HepG2 (cell line): Measurements from ENCODE around the gene IBTK. TPM values are rescaled to one million over a fixed set of nuclear protein-coding genes. Genes with fewer than 3 reads are reported as not detected.
A peak's percentile ranks its signal among the peaks of the same experiment; 100 is the strongest.

Experiments used
- ATAC-seq: fragments of 200-7000 bp; cut with Tn5 transposase; 3 replicates; pipeline ENCODE4 v1.9.1; 2020; ENCODE audit warnings: mild to moderate bottlenecking, moderate library complexity
- Bru-seq: library from RNA; stranded (reverse); fragments of 400-500 nt; gene quantifications from one replicate; lab custom pipeline; 2021; lab: Mats Ljungman, UMichigan
- BruChase-seq, 2 experiments: library from RNA; stranded (reverse); fragments of 400-500 nt; gene quantifications; one replicate each; lab custom pipeline; 2021; lab: Mats Ljungman, UMichigan
- BruUV-seq: library from RNA; stranded (reverse); fragments of 400-500 nt; replicated peaks from 2 replicates; lab custom pipeline; 2021; lab: Mats Ljungman, UMichigan
- CTCF ChIA-PET: fragments of 300-600 bp; formaldehyde crosslinking; extraction: SDS; loops from one replicate; lab custom pipeline; 2021; ENCODE audit warnings: low total read pairs, inconsistent platforms, low intra/inter-chr PET ratio; lab: Yijun Ruan, JAX
- POLR2A ChIA-PET: fragments of 350-600 bp; sonication (Branson Sonifier 250); formaldehyde crosslinking; loops from one replicate; lab custom pipeline; 2020; ENCODE audit warnings: antibody characterized with exemption, inconsistent platforms; lab: Yijun Ruan, JAX
- DNase-seq: peaks from one replicate; pipeline ENCODE4 v3.0.0-alpha.2; 2015; ENCODE audit warnings: low spot score
- FAIRE-seq: peaks from 3 replicates; lab custom pipeline; 2011; peaks lifted over from hg19 to GRCh38; lab: Jason Lieb, UNC
- H2AFZ ChIP-seq: one replicate; pipeline ENCODE4 v1.6.1; 2011; ENCODE audit warnings: low read length, inconsistent platforms
- H3K27ac ChIP-seq: fragments of 300-600 bp; 3 replicates; pipeline ENCODE4 v1.8.0; 2011; ENCODE audit warnings: mixed run types, mild to moderate bottlenecking, mixed read lengths, low read length, inconsistent platforms; ENCODE audit not compliant: insufficient read depth; ENCODE audit errors: extremely low read length
- H3K27me3 ChIP-seq, 2 experiments: fragments of 200-600 bp in 1 of 2; 2 replicates in 1 of 2; 3 replicates in 1 of 2; pipeline versions ENCODE4 v1.6.0 to v1.8.0; 2011; ENCODE audit warnings: low read length in 2 of 2, mild to moderate bottlenecking in 2 of 2, moderate library complexity in 2 of 2, inconsistent platforms in 1 of 2; ENCODE audit not compliant: insufficient read depth in 2 of 2, control insufficient read depth in 1 of 2
- H3K36me3 ChIP-seq, 2 experiments: fragments of 200-600 bp in 1 of 2; replicated peaks in 1 of 2; 2 replicates in 1 of 2; 3 replicates in 1 of 2; pipeline versions ENCODE4 v1.5.1 to v1.8.0; 2011; ENCODE audit warnings: low read length in 2 of 2, inconsistent platforms in 1 of 2; ENCODE audit not compliant: insufficient read depth in 2 of 2, control insufficient read depth in 1 of 2
- H3K4me1 ChIP-seq: 2 replicates; pipeline ENCODE4 v1.5.1; 2012; ENCODE audit warnings: low read length, inconsistent platforms; ENCODE audit not compliant: insufficient read depth
- H3K4me2 ChIP-seq: 2 replicates; pipeline ENCODE4 v1.6.0; 2011; ENCODE audit warnings: low read depth, low read length, inconsistent platforms
- H3K4me3 ChIP-seq, 3 experiments: fragments of 200-600 bp in 1 of 3; sonication (generic), shearing (Covaris generic) in 1 of 3; replicated peaks in 1 of 3; 2 replicates each; pipeline ENCODE4 v1.5.1; 2011 to 2016; ENCODE audit warnings: low read length in 3 of 3, inconsistent platforms in 2 of 3, low read depth in 2 of 3, mild to moderate bottlenecking in 2 of 3, control low read depth in 1 of 3, mixed read lengths in 1 of 3; ENCODE audit not compliant: insufficient read depth in 1 of 3
- H3K79me2 ChIP-seq: one replicate; pipeline ENCODE4 v1.6.1; 2011; ENCODE audit warnings: low read length, inconsistent platforms; ENCODE audit not compliant: insufficient read depth
- H3K9ac ChIP-seq: 2 replicates; pipeline ENCODE4 v1.6.0; 2011; ENCODE audit warnings: mild to moderate bottlenecking, low read depth, low read length, inconsistent platforms; ENCODE audit not compliant: insufficient read depth
- H3K9me3 ChIP-seq: 2 replicates; pipeline ENCODE4 v1.5.1; 2012; ENCODE audit warnings: mild to moderate bottlenecking, low read length
- H4K20me1 ChIP-seq: 2 replicates; pipeline ENCODE4 v1.6.0; 2011; ENCODE audit warnings: inconsistent platforms, mild to moderate bottlenecking, low read length, moderate library complexity; ENCODE audit not compliant: insufficient read depth
- AKAP8 ChIP-seq: sonication (generic); formaldehyde crosslinking; IDR thresholded peaks from 2 replicates; pipeline ENCODE4 v1.5.1; 2020; ENCODE audit warnings: mild to moderate bottlenecking, missing genetic modification reagents
- ELF4 ChIP-seq: sonication (generic); formaldehyde crosslinking; IDR thresholded peaks from 2 replicates; pipeline ENCODE4 v1.5.0; 2020; ENCODE audit warnings: missing genetic modification reagents, mild to moderate bottlenecking, moderate library complexity, borderline replicate concordance
- HNF4A ChIP-seq: sonication (generic); formaldehyde crosslinking; IDR thresholded peaks from 2 replicates; pipeline ENCODE4 v1.4.0; 2020; ENCODE audit warnings: missing genetic modification reagents
- NR2F1 ChIP-seq, 2 experiments: fragments of 450-650 bp in 1 of 2; formaldehyde crosslinking in 1 of 2; IDR thresholded peaks; 2 replicates each; pipeline versions ENCODE4 v1.5.0 to v1.6.1; 2016 to 2020; ENCODE audit warnings: mild to moderate bottlenecking in 1 of 2, missing compliant biosample characterization in 1 of 2, missing genetic modification reagents in 1 of 2, moderate library complexity in 1 of 2
- RBM39 ChIP-seq: fragments of 200-400 bp; formaldehyde crosslinking; IDR thresholded peaks from one replicate; pipeline ENCODE4 v1.6.1; 2018; ENCODE audit warnings: antibody characterized with exemption, mild to moderate bottlenecking, low read depth, low read length; ENCODE audit not compliant: poor library complexity, severe bottlenecking
- SP140L ChIP-seq: sonication (generic); formaldehyde crosslinking; IDR thresholded peaks from 2 replicates; pipeline ENCODE4 v1.4.0; 2020; ENCODE audit warnings: missing genetic modification reagents, borderline replicate concordance
- TAF1 ChIP-seq: sonication (generic); formaldehyde crosslinking; IDR thresholded peaks from 2 replicates; pipeline ENCODE4 v1.4.0; 2020; ENCODE audit warnings: missing genetic modification reagents
- ZNF143 ChIP-seq: sonication (generic); formaldehyde crosslinking; IDR thresholded peaks from 2 replicates; pipeline ENCODE4 v1.4.0; 2020; ENCODE audit warnings: missing genetic modification reagents
- ZNF337 ChIP-seq: sonication (generic); formaldehyde crosslinking; IDR thresholded peaks from 2 replicates; pipeline ENCODE4 v1.5.1; 2020; ENCODE audit warnings: missing genetic modification reagents, low read depth, mild to moderate bottlenecking, borderline replicate concordance
- ZNF724P ChIP-seq: sonication (generic); formaldehyde crosslinking; IDR thresholded peaks from 2 replicates; pipeline ENCODE4 v1.8.0; 2022; ENCODE audit warnings: missing genetic modification reagents, borderline replicate concordance
- ZSCAN30 ChIP-seq: sonication (generic); formaldehyde crosslinking; IDR thresholded peaks from 2 replicates; pipeline ENCODE4 v1.5.0; 2020; ENCODE audit warnings: mild to moderate bottlenecking, missing genetic modification reagents
- WGBS: methylation state at CpG from one replicate; pipeline ENCODE4 v1.1.6; 2017; ENCODE audit warnings: low lambda C conversion rate; 5-methylcytosine and 5-hydroxymethylcytosine counted together
- in situ Hi-C: cut with HindIII; loops from 2 replicates; pipeline ENCODE4 v1.10.0; 2017; ENCODE audit warnings: low pct_unique_long_range_greater_than_20kb; ENCODE audit not compliant: extremely low pct_ligation_motif_present
- intact Hi-C: fragments of 100-400 bp; cut with micrococcal nuclease; formaldehyde crosslinking; loops from one replicate; pipeline ENCODE4 v1.10.0; 2022; ENCODE audit not compliant: unreplicated experiment
- long read RNA-seq, 2 experiments: library from RNA in 1 of 2; library from polyadenylated mRNA in 1 of 2; stranded (forward) in 1 of 2; unstranded in 1 of 2; transcript quantifications; one replicate each; pipeline ENCODE4 v2.0.0, GENCODE V29; 2019 to 2022
- polyA minus RNA-seq, 3 experiments: library from RNA; depleted of rRNA, polyadenylated mRNA; stranded (reverse); fragments of >200 nt; gene quantifications; 2 replicates each; pipeline ENCODE4 v1.2.3, GENCODE V29; 2011; ENCODE audit warnings: low replicate concordance in 1 of 3
- polyA plus RNA-seq, 8 experiments: library from polyadenylated mRNA; depleted of rRNA in 3 of 8; stranded (reverse) in 7 of 8; unstranded in 1 of 8; fragments of >200 nt; fragmentation: Illumina TruSeq in 4 of 8; extraction: Trizol in 4 of 8; gene quantifications; 2 replicates each; pipeline versions ENCODE4 v1.2.1 to v1.2.3, GENCODE V29; 2011 to 2016; ENCODE audit warnings: low read depth in 4 of 8, missing spikeins in 1 of 8, mixed read lengths in 1 of 8; ENCODE audit not compliant: insufficient read depth in 1 of 8
- total RNA-seq, 5 experiments: library from RNA; depleted of rRNA; stranded (reverse); fragments of >200 nt; fragmentation: Illumina TruSeq; extraction: Trizol; gene quantifications; 2 replicates each; pipeline ENCODE4 v1.2.3, GENCODE V29; 2016; ENCODE audit warnings: low read depth in 1 of 5
- TF ChIP-seq, protein P1 (sequence below): IDR thresholded peaks from 2 replicates; pipeline ENCODE4 v1.6.1; 2016; ENCODE audit warnings: low read depth, borderline replicate concordance
- TF ChIP-seq, protein P2 (sequence below): sonication (generic); formaldehyde crosslinking; IDR thresholded peaks from 2 replicates; pipeline ENCODE4 v1.8.1; 2023; ENCODE audit warnings: mild to moderate bottlenecking, missing genetic modification reagents

IBTK gene
- total RNA-seq (2016; rRNA removed; fragmentation: Illumina TruSeq; extraction: Trizol) (60.0 and 94.7 TPM in 2 replicates), polyA plus RNA-seq (2011; rRNA removed) (17.8 and 23.8 TPM in 2 replicates), polyA minus RNA-seq (2011; rRNA and poly(A)+ RNA removed; ENCODE audit: low replicate concordance) (35.3 and 36.2 TPM in 2 replicates), Bru-seq, nascent RNA (percentile 96 among the genes with signal in this experiment), BruChase-seq, experiment 1, labeled RNA remaining after a 6-hour chase (percentile 91 among the genes with signal in this experiment), BruChase-seq, experiment 2, labeled RNA remaining after a 2-hour chase (percentile 94 among the genes with signal in this experiment)
- 24.2 and 28.4 TPM in 2 replicates for total RNA-seq (2016; cell fraction: cytosol; rRNA removed; fragmentation: Illumina TruSeq; extraction: Trizol; ENCODE audit: low read depth)
- 58.7 and 90.4 TPM in 2 replicates for total RNA-seq (2016; cell fraction: insoluble cytoplasmic fraction; rRNA removed; fragmentation: Illumina TruSeq; extraction: Trizol)
- total RNA-seq (2016; cell fraction: membrane; rRNA removed; fragmentation: Illumina TruSeq; extraction: Trizol), result 24.1 and 28.8 TPM in 2 replicates
- 62.4 and 63.5 TPM in 2 replicates for total RNA-seq (2016; cell fraction: nucleus; rRNA removed; fragmentation: Illumina TruSeq; extraction: Trizol)
- 8.1 and 13.4 TPM in 2 replicates for polyA plus RNA-seq (2011; cell fraction: cytosol; rRNA removed)
- polyA plus RNA-seq (2011; cell fraction: nucleus; rRNA removed), result 10.4 and 13.5 TPM in 2 replicates
- 22.7 and 25.3 TPM in 2 replicates for polyA plus RNA-seq (2012)
- polyA plus RNA-seq (2016; cell fraction: cytosol; fragmentation: Illumina TruSeq; extraction: Trizol; ENCODE audit: low read depth), result 2.3 and 2.6 TPM in 2 replicates
- polyA plus RNA-seq (2016; cell fraction: insoluble cytoplasmic fraction; fragmentation: Illumina TruSeq; extraction: Trizol; ENCODE audit: low read depth), result 46.7 and 54.0 TPM in 2 replicates
- polyA plus RNA-seq (2016; cell fraction: membrane; fragmentation: Illumina TruSeq; extraction: Trizol; ENCODE audit: low read depth), result 7.3 and 8.6 TPM in 2 replicates
- 45.7 and 47.5 TPM in 2 replicates for polyA plus RNA-seq (2016; cell fraction: nucleus; fragmentation: Illumina TruSeq; extraction: Trizol; ENCODE audit: insufficient read depth, low read depth)
- 36.4 and 42.9 TPM in 2 replicates for polyA minus RNA-seq (2011; cell fraction: cytosol; rRNA and poly(A)+ RNA removed)
- 123 TPM in 2 replicates for polyA minus RNA-seq (2011; cell fraction: nucleus; rRNA and poly(A)+ RNA removed)
- long read RNA-seq, experiment 1, full-length matches to known transcripts, result 1 of 19 reads
- long read RNA-seq, experiment 1, partial matches to known transcripts, result 14 of 19 reads
- long read RNA-seq, experiment 1, other reads (novel, unspliced or antisense), result 4 of 19 reads
- long read RNA-seq, experiment 2, partial matches to known transcripts, result 6 of 68 reads
- long read RNA-seq, experiment 2, other reads (novel, unspliced or antisense), result 62 of 68 reads

GRCh38 chr6:82247505-82248272, at the start of gene IBTK:
Gene IBTK, minus strand, starts transcription at chr6:82247744. Its CDS starts 7,258 bp downstream, at chr6:82240486.
- POLR2A ChIA-PET, result interaction anchor here (0.9 to 3.9 kb wide), 13 partner anchors 11 to 945 kb away, joined by 3 to 43 read pairs (median 4); partner anchors contain the start of genes DOP1A, PGM3, RWDD2A and TENT5A
- peak within 1 kb of the TSS; percentile 98 for H3K9ac ChIP-seq
- peak within 1 kb of the TSS; percentile 99 for H3K4me2 ChIP-seq
- no peaks in the 10 kb centered on the region for H3K9me3 ChIP-seq
- in situ Hi-C loops (loop anchor here (5.0 to 25.0 kb wide), 2 partner anchors 820 to 940 kb away; partner anchors contain the start of genes DOP1A, PGM3, RWDD2A and UBE3D), intact Hi-C loops (loop anchor here (1.0 to 10.0 kb wide), 7 partner anchors 163 to 945 kb away; partner anchors contain the start of genes DOP1A, PGM3, RWDD2A and TENT5A)
- peaks cover 0 to 10% of the 10 kb centered on the region in 2 experiments; a peak in 2 of 5 replicates for H3K36me3 ChIP-seq
- no peaks in the 10 kb centered on the region; a peak in 1 of 5 replicates for H3K27me3 ChIP-seq
- CTCF ChIA-PET, result no interaction called here
- no TSS peak for BruUV-seq
- peak within 1 kb of the TSS; percentile 73 to 87 (median 83) for H3K4me3 ChIP-seq
- ATAC-seq (peak; percentile 88), DNase-seq (peak; percentile 94), FAIRE-seq (peak; percentile 60)
- H3K27ac ChIP-seq, result peak within 1 kb of the TSS; percentile 100
- WGBS, result 3% methylated on average over 13 of the region's 45 CpGs
- peaks cover 46% of the 10 kb centered on the region for H3K4me1 ChIP-seq
- H4K20me1 ChIP-seq, result peaks cover 26% of the 10 kb centered on the region
- H3K79me2 ChIP-seq, result peaks cover 42% of the 10 kb centered on the region
- peak within 1 kb of the TSS; percentile 45 for H2AFZ ChIP-seq
- TF ChIP-seq NR2F1 (CRISPR knock-in tag; IDR thresholded peaks at IDR 0.05), result peak; percentile 87 to 92
- peak; percentile 77 for TF ChIP-seq ELF4 (CRISPR knock-in tag)
- TF ChIP-seq RBM39, result peak; percentile 85
- TF ChIP-seq, protein P1, sequence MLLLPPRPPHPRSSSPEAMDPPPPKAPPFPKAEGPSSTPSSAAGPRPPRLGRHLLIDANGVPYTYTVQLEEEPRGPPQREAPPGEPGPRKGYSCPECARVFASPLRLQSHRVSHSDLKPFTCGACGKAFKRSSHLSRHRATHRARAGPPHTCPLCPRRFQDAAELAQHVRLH (CRISPR knock-in tag), result no peak
- TF ChIP-seq SP140L, result no peak
- peak; percentile 88; the same call in 1 of the 2 replicates for TF ChIP-seq ZSCAN30
- TF ChIP-seq ZNF337, result peak; percentile 56; the same call in 1 of the 2 replicates
- TF ChIP-seq, protein P2, sequence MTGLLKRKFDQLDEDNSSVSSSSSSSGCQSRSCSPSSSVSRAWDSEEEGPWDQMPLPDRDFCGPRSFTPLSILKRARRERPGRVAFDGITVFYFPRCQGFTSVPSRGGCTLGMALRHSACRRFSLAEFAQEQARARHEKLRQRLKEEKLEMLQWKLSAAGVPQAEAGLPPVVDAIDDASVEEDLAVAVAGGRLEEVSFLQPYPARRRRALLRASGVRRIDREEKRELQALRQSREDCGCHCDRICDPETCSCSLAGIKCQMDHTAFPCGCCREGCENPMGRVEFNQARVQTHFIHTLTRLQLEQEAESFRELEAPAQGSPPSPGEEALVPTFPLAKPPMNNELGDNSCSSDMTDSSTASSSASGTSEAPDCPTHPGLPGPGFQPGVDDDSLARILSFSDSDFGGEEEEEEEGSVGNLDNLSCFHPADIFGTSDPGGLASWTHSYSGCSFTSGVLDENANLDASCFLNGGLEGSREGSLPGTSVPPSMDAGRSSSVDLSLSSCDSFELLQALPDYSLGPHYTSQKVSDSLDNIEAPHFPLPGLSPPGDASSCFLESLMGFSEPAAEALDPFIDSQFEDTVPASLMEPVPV (CRISPR knock-in tag), result no peak; the same call in 1 of the 2 replicates
- peak; percentile 53 for TF ChIP-seq TAF1
- TF ChIP-seq ZNF143 (CRISPR knock-in tag), result 0 out of 2 replicates have a peak, but pooled peaks have one; percentile 6
- 0 out of 2 replicates have a peak, but pooled peaks have one; percentile 31 for TF ChIP-seq AKAP8 (CRISPR knock-in tag)
- 0 out of 2 replicates have a peak, but pooled peaks have one; percentile 21 for TF ChIP-seq HNF4A (CRISPR knock-in tag)
- no peak for TF ChIP-seq ZNF724P (CRISPR knock-in tag)
